ENCODE data around the gene METRNL.

METRNL gene

DNA sequence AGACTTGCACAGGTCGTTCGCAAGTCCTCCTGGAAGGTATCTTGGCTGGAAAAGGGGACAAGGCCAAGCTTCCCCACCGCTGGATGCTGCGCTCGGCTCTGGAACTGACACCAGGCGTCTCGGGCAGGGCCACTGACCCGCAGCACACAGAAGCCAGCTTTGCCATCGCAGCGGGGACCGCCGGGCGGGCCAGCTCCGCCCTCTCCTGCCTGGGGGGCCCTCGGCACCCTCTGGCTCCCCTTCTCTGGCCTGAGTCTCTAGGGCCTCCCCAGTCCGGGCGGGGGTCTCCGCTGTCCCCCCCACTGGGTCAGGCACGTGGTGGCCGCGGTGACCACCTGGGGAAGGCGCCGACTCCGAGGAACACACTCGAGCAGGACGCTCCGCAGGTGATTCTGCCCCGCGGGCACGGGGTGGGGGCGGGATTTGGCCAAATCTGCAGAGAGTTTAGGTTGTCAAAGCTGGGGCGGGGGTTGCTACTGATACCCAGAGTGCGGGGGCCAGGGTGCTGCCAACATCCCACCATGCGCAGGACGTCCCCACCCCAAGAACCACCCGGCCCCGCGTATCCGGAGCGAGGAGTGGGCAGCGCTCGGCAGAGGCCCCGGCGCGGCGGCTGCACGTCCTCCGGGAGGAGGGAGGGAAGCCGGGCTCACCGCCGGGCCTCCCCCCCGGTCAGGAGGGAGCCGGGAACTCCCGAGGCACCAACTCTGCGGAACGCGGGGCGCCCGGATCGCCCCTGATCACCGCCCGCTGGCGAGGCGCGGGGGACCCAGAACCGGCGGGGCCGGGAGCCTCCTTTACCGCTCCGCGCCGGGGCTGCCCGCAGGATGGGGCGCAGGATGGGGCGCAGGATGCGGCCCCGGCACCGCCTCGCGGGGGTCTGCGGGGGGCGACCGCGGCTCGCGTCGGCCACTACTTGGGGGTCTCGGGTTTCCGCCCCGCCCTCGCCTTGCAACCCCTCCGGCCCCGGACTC, 744 bp upstream of the METRNL start:
- H3K4me3 ChIP-seq (ENCODE audit: low read depth, low read length), result peak overlapping the region; percentile 30

GRCh38 chr17:83079766-83080578, 563 bp downstream of the METRNL start:
- H3K4me3 ChIP-seq (ENCODE audit: low read depth, low read length), result peak overlapping the region; percentile 47

GRCh38 chr17:83080579-83080857, 1.1 kb downstream of the METRNL start:
- peak overlapping the region; percentile 47 for H3K4me3 ChIP-seq (ENCODE audit: low read depth, low read length)

DNA sequence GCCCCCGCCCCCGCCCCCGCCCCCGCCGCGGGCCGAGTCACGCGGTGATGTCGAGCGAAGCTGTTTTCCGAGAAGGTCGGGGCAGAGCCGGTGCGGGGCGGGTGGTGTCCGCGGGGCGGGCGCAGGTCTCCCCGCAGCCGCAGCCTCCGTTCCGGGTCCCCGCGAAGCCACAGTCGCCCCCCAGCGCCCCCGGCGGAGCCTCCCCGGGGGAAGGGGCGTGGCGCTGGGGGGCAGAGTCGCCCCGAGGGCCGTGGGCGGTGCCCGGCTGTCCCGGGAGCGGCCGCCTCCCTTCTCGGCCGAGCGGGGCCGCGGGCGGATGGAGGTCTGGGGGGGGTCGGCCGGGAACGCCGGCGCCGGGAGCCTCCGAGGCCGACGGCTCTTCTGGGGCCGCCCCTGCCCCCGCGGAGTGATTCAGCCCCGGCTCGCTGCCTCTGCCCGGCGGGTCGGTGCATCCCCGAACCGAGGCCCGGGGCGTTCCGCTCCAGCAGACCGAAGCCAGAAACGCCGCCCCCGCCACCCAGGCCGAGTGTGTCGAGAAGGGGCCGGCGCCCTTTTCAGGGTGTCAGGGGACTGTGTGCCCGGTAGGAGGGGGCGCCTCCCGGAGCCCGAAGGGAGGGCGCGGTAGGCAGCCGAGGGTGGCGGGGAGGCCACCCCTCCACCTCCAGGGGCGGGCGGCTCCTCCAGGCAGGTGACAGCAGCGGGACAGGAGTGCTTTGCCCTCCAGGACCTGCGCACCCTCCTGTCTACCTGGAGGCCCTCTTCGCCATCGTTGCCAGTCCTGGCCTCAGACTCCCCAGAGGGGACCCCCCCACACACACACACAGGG, 1.7 kb downstream of the METRNL start:
- H3K4me3 ChIP-seq (ENCODE audit: low read depth, low read length), result peak overlapping the region; percentile 47

- peak overlapping the region; percentile 47 for H3K4me3 ChIP-seq (ENCODE audit: low read depth, low read length)
Observed at GRCh38 chr17:83081684-83082201, 2.3 kb downstream of the METRNL start.

- no peak overlapping the region for H3K4me3 ChIP-seq (ENCODE audit: low read depth, low read length)
Observed at GRCh38 chr17:83082424-83082823, 3.0 kb downstream of the METRNL start.

DNA sequence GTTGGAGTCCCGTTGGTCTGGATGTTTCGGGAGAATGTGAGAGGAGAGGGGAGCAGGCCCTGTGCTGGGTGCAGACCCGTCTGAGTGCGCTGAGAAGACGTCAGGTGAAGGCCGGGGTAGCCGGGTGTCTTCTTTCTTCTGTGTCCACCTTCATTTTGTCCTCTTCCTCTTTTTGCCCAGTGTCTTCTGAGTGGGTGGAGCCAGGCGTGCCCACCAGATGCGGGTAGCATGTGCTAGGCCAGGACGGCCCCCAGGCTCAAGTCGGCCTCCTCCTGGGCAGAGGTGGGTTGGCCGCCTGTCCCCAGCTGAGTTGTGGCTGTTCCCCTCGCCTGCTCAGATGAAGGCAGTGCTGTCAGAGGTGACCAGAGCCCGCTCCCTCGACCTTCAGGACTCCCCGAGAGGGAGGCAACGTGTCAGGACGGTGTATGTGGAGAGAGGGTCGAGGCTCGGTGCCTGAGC, 3.5 kb downstream of the METRNL start:
- no peak overlapping the region for H3K4me3 ChIP-seq (ENCODE audit: low read depth, low read length)

DNA sequence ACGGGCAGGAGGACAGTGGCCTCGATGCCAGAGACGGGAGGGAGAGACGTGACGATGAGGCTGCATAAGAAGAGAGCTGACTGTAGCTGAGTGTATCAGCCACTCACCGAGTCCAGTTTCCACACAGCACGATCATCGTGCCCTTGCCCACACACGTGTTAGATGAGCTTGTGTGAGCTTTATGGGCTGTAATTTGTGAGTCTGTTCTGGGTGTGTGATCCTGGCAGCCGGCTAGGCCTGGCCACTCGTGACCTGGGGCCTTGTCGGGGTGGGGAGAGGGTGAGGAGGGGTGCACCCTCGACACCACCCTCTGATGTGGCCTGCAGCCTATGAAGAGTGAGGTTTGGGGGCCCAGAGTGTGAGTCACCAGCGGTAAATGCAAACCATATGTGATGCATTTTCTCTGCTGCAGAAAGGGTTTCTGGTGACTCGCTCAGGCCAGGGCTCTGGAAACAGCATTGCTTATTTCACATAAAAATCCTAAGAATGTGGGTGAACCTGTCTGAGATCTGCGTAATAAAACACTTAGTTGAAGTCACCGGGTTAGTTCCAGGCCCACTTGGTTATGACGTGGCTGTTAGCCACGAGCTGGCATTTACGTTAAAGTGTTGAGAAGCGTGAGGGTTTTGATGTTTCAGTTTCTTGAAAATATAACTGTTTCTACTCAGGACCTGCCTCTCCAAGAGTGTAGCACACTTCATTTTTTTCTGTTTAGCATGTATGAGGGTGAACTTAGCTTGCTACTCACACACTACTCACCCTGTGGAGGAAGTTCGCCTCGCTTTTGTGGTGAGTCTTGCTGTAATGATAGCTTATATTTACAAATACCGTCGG, 4.2 kb downstream of the METRNL start:
- H3K4me3 ChIP-seq (ENCODE audit: low read depth, low read length), result no peak overlapping the region

DNA sequence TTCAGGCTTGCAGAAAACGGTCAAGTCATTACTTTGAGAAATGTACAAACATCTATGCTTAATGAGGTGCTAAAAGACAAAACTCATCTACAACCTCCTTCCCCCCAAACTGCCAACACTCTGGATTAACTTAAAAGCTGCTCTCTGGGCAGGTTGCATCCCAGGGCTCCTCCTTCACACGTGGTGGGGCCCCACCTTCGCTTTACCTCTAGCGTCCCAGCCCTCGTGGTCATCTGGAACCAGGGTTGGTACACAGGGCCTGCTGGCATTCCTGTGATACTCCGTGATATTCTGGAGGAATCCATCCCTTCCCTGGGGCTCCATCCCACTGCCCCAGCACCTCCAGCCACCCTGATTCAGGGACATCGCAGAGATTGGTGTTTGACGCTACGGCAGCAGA, 4.8 kb downstream of the METRNL start:
- H3K4me3 ChIP-seq (ENCODE audit: low read depth, low read length), result no peak overlapping the region

DNA sequence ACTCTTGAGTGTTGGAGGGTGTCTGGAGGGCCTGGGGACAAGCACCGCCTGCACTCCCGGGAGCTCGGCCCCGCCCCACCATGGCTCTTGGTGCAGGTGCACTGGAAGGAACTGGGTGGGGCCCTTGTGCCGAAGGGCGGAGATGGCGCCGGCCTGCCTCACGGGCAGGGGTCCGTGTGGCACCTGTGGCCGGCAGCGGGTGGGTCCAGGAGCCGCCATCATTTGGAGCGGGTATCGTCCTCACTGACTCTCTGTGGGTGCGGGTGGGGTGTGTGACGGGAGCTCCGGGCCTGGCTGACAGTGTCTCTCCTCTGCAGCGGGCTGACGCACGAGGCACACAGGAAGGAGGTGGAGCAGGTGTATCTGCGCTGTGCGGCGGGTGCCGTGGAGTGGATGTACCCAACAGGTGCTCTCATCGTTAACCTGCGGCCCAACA, 5.2 kb downstream of the METRNL start:
- no peak overlapping the region for H3K4me3 ChIP-seq (ENCODE audit: low read depth, low read length)

DNA sequence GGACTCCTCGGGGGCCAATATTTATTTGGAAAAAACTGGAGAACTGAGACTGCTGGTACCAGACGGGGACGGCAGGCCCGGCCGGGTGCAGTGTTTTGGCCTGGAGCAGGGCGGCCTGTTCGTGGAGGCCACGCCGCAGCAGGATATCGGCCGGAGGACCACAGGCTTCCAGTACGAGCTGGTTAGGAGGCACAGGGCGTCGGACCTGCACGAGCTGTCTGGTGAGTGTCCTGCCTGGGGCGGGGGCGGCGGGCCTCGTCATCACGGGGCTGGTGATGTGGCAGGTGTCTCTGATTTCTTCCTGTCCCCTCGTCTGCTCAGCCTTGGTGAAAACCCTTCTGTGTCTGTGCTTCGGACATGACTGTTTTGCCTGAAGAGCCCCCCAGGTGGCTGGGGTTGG, 5.7 kb downstream of the METRNL start:
- H3K4me3 ChIP-seq (ENCODE audit: low read depth, low read length), result no peak overlapping the region

GRCh38 chr17:83085526-83086198, 6.3 kb downstream of the METRNL start:
- H3K4me3 ChIP-seq (ENCODE audit: low read depth, low read length), result no peak overlapping the region

GRCh38 chr17:83086199-83086880, 6.9 kb downstream of the METRNL start:
- no peak overlapping the region for H3K4me3 ChIP-seq (ENCODE audit: low read depth, low read length)

DNA sequence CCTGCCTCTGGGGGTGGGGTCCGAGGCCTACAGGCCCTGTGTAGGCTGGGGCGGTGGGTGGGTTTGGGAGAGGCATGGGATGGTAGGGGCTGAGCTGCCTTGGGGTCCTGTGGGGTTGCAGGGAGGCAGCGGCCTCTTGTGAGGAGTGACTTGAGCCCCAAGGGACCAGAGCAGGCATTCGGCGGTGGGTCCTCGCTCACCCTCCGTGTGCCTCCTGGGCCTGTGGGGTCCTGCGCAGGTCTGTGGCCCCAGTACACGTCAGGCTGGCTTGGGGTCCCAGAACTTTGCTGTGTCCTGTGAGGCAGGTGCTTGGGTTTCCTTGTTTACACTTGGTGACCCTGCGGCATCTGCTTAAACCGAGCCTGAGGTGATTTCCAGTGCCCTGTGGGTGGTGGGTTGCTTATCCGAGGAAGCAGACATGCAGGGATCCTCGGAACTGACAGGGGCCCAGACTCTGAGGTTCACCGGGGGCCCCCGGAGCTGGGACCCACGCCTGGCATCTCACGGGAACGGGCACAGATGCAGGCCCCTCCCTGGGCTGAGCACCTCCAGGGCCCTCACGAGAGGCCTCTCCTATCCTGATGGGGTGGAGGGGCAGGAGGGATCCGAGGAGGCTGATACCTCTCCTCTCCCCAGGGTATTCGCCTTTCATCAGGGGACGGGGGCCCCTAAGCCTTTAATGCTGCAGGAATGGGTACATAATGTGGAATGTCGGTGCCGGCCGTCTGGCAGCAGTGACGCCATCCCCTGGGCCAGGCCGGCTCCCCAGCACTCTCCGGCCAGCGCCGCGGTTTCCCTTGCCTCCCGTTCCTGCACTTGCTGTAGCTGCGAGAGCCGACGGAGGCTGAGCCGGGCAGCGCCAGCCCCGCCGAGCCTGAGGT, 7.7 kb downstream of the METRNL start:
- H3K4me3 ChIP-seq (ENCODE audit: low read depth, low read length), result no peak overlapping the region

DNA sequence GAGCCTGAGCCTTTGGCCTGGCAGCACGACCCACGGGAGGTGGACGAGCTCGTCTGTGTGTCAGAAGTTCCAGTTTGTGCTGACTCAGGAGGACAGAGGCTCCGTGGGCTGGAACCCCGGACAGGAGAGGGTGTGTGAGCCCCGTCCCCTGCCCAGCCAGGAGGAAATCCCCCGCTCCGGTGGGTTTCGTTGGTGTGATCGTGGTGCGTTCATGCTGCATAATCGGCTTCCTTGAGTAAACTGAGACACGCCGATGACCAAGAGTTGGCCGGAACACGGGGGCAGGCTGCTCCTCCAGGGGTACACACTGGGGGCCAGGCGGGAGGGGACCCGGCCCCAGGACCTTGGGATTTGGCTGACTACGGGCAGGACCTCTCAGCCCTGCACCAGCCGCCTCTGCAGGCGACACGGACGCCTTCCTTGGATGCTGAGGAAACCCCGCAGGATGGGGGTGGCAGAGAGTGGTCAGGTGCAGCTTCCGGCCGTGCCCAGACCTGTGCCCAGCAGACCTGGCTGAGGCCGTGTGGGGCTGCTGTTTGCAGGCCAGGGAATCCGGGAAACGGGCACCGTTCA, 8.5 kb downstream of the METRNL start:
- no peak overlapping the region for H3K4me3 ChIP-seq (ENCODE audit: low read depth, low read length)

- H3K4me3 ChIP-seq (ENCODE audit: low read depth, low read length), result no peak overlapping the region
Observed at GRCh38 chr17:83088451-83088850, 9.0 kb downstream of the METRNL start.

GRCh38 chr17:83088909-83089308, 9.5 kb downstream of the METRNL start:
- no peak overlapping the region for H3K4me3 ChIP-seq (ENCODE audit: low read depth, low read length)

Measured in iPS-11a (cell line).